GM23338 (cell line): ENCODE data around the gene KLHDC8A. TPM values are rescaled to one million over a fixed set of nuclear protein-coding genes. Genes with fewer than 3 reads are reported as not detected.

Experiments used
- ATAC-seq: fragments of 200-7000 bp; cut with Tn5 transposase; 3 replicates; pipeline ENCODE4 v1.9.1; 2020
- DNase-seq: peaks from one replicate; pipeline ENCODE4 v3.0.0-alpha.2; 2015; ENCODE audit warnings: low spot score
- H2AFZ ChIP-seq: fragments of 200-600 bp; sonication (generic); 2 replicates; pipeline ENCODE4 v1.8.0; 2016; ENCODE audit warnings: antibody characterized with exemption, mild to moderate bottlenecking, moderate library complexity
- H3F3A ChIP-seq: fragments of 200-600 bp; sonication (generic); replicated peaks from 2 replicates; pipeline ENCODE4 v1.8.0; 2017; ENCODE audit warnings: antibody characterized with exemption, mixed run types, low read depth
- H3K27ac ChIP-seq: fragments of 200-600 bp; sonication (generic); 2 replicates; pipeline ENCODE4 v1.6.1; 2016; ENCODE audit warnings: low read depth
- H3K27me3 ChIP-seq: fragments of 200-600 bp; sonication (generic); 2 replicates; pipeline ENCODE4 v1.8.0; 2016; ENCODE audit warnings: mild to moderate bottlenecking, mixed run types, moderate library complexity; ENCODE audit not compliant: insufficient read depth
- H3K36me3 ChIP-seq: fragments of 200-600 bp; sonication (generic); 2 replicates; pipeline ENCODE4 v1.8.0; 2016; ENCODE audit warnings: mild to moderate bottlenecking; ENCODE audit not compliant: insufficient read depth
- H3K4me1 ChIP-seq: fragments of 200-600 bp; sonication (generic); 2 replicates; pipeline ENCODE4 v1.8.0; 2016; ENCODE audit warnings: mild to moderate bottlenecking, moderate library complexity; ENCODE audit not compliant: insufficient read depth
- H3K4me2 ChIP-seq: fragments of 200-600 bp; sonication (generic); 2 replicates; pipeline ENCODE4 v1.7.1; 2017; ENCODE audit warnings: mixed run types
- H3K4me3 ChIP-seq: fragments of 200-600 bp; sonication (generic); 2 replicates; pipeline ENCODE4 v1.6.1; 2016; ENCODE audit warnings: mixed run types
- H3K79me2 ChIP-seq: fragments of 200-600 bp; sonication (generic); replicated peaks from 2 replicates; pipeline ENCODE4 v1.8.0; 2017; ENCODE audit warnings: mild to moderate bottlenecking; ENCODE audit not compliant: insufficient read depth
- H3K9me2 ChIP-seq: fragments of 200-600 bp; sonication (generic); 2 replicates; pipeline ENCODE4 v1.8.0; 2017; ENCODE audit not compliant: insufficient read depth
- H4K20me1 ChIP-seq: fragments of 200-600 bp; sonication (generic); replicated peaks from 2 replicates; pipeline ENCODE4 v1.8.0; 2017; ENCODE audit warnings: mild to moderate bottlenecking; ENCODE audit not compliant: insufficient read depth
- H3K27ac Mint-ChIP-seq: 2 replicates; pipeline ENCODE4 v1.8.0; 2020; ENCODE audit warnings: inconsistent platforms, mild to moderate bottlenecking, moderate library complexity, mixed read lengths
- H3K27me3 Mint-ChIP-seq: 3 replicates; pipeline ENCODE4 v1.8.0; 2022; ENCODE audit warnings: low read depth, mild to moderate bottlenecking, moderate library complexity, mixed read lengths, inconsistent platforms; ENCODE audit not compliant: insufficient read depth, poor library complexity
- H3K36me3 Mint-ChIP-seq: 3 replicates; pipeline ENCODE4 v1.8.0; 2021; ENCODE audit warnings: low read depth, mild to moderate bottlenecking, inconsistent platforms, moderate library complexity, mixed read lengths
- H3K4me1 Mint-ChIP-seq: 3 replicates; pipeline ENCODE4 v1.8.0; 2020; ENCODE audit warnings: mild to moderate bottlenecking, inconsistent platforms, mixed read lengths
- H3K4me3 Mint-ChIP-seq: 3 replicates; pipeline ENCODE4 v1.8.0; 2021; ENCODE audit warnings: moderate library complexity, mild to moderate bottlenecking, inconsistent platforms, mixed read lengths
- H3K9me3 Mint-ChIP-seq: 3 replicates; pipeline ENCODE4 v1.8.0; 2020; ENCODE audit warnings: moderate library complexity, mild to moderate bottlenecking, inconsistent platforms, mixed read lengths
- CREB1 ChIP-seq: fragments of 250-450 bp; sonication (Bioruptor Pico); IDR thresholded peaks from 2 replicates; pipeline ENCODE4 v1.5.0; 2020; ENCODE audit warnings: low read depth, mild to moderate bottlenecking, moderate library complexity
- CTCF ChIP-seq, 2 experiments: fragments of 200-600 bp in 1 of 2; sonication (generic) in 1 of 2; conservative IDR thresholded peaks; 2 replicates each; pipeline versions ENCODE4 v1.5.1 to v1.6.1; 2016 to 2017; ENCODE audit warnings: antibody characterized with exemption in 2 of 2, low read depth in 2 of 2, mild to moderate bottlenecking in 2 of 2, moderate library complexity in 1 of 2
- ETS1 ChIP-seq: IDR thresholded peaks from 2 replicates; pipeline ENCODE4 v1.6.1; 2016; ENCODE audit warnings: antibody characterized with exemption
- EZH2 ChIP-seq: fragments of 200-600 bp; sonication (generic); IDR thresholded peaks from one replicate; pipeline ENCODE4 v1.8.0; 2017; ENCODE audit warnings: antibody characterized with exemption, mild to moderate bottlenecking, low read depth; ENCODE audit not compliant: unreplicated experiment
- EZH2phosphoT487 ChIP-seq: fragments of 200-600 bp; sonication (generic); IDR thresholded peaks from one replicate; pipeline ENCODE4 v1.8.1; 2018; ENCODE audit warnings: antibody characterized with exemption; ENCODE audit not compliant: unreplicated experiment
- JUNB ChIP-seq: IDR thresholded peaks from one replicate; pipeline ENCODE4 v1.6.1; 2016; ENCODE audit warnings: antibody characterized with exemption; ENCODE audit not compliant: unreplicated experiment
- NANOG ChIP-seq: IDR thresholded peaks from 2 replicates; pipeline ENCODE4 v1.6.1; 2016; ENCODE audit warnings: antibody characterized with exemption, borderline replicate concordance
- POLR2AphosphoS5 ChIP-seq: IDR thresholded peaks from 2 replicates; pipeline ENCODE4 v1.6.1; 2016; ENCODE audit warnings: antibody characterized with exemption, low read depth
- REST ChIP-seq: IDR thresholded peaks from one replicate; pipeline ENCODE4 v1.6.1; 2018; ENCODE audit warnings: antibody characterized with exemption; ENCODE audit not compliant: unreplicated experiment
- STAT1 ChIP-seq: IDR thresholded peaks from one replicate; pipeline ENCODE4 v1.6.1; 2016; ENCODE audit warnings: antibody characterized with exemption; ENCODE audit not compliant: unreplicated experiment
- ZNF114 ChIP-seq: fragments of 250-450 bp; sonication (Bioruptor Pico); IDR thresholded peaks from 2 replicates; pipeline ENCODE4 v1.5.0; 2020; ENCODE audit warnings: mild to moderate bottlenecking, moderate library complexity
- ZNF331 ChIP-seq: fragments of 250-450 bp; sonication (Bioruptor Pico); IDR thresholded peaks from 2 replicates; pipeline ENCODE4 v1.5.0; 2020; ENCODE audit warnings: low read depth, mild to moderate bottlenecking, moderate library complexity
- ZNF462 ChIP-seq: fragments of 250-450 bp; sonication (Bioruptor Pico); IDR thresholded peaks from 2 replicates; pipeline ENCODE4 v1.5.0; 2020; ENCODE audit warnings: mild to moderate bottlenecking, moderate library complexity
- polyA plus RNA-seq: library from polyadenylated mRNA; unstranded; fragments of >200 nt; fragmentation: Nextera tagmentation; extraction: Ambion mirVana; gene quantifications from 2 replicates; pipeline ENCODE4 v1.2.1, GENCODE V29; 2016
- total RNA-seq: library from RNA; depleted of rRNA; stranded (reverse); fragments of >200 nt; shearing (Covaris generic); gene quantifications from 2 replicates; pipeline ENCODE4 v1.2.3, GENCODE V29; 2014

Gene KLHDC8A
- total and polyA plus RNA-seq, 2 experiments from 2014 or later, result 1.7 to 2.8 TPM

- Histone ChIP-seq H3K4me3 (no peak overlapping the region), H3K4me1 (peaks cover 57% of the 10 kb centered on the region), H3K27ac (no peak overlapping the region), H3K36me3 (no peaks in the 10 kb centered on the region), H3K79me2 (no peaks in the 10 kb centered on the region), H2AFZ (no peak overlapping the region), H3F3A (peaks cover 14% of the 10 kb centered on the region), H3K9me2 (no peaks in the 10 kb centered on the region), H3K27me3 (peaks cover 46% of the 10 kb centered on the region), H4K20me1 (no peaks in the 10 kb centered on the region), H3K4me2 (no peak overlapping the region)
- peak; percentile 57 for DNase-seq
- Mint-ChIP-seq H3K4me1 (peaks cover 37% of the 10 kb centered on the region), H3K9me3 (no peaks in the 10 kb centered on the region; the same call in 2 of the 3 replicates), H3K36me3 (no peaks in the 10 kb centered on the region), H3K27ac (no peak overlapping the region), H3K4me3 (no peak overlapping the region), H3K27me3 (peaks cover 34% of the 10 kb centered on the region)
- no peak for ATAC-seq
- TF ChIP-seq STAT1, result no peak
- TF ChIP-seq EZH2phosphoT487, result no peak
- no peak for TF ChIP-seq REST
- TF ChIP-seq ZNF114, result no peak
- TF ChIP-seq POLR2AphosphoS5, result no peak
- no peak for TF ChIP-seq ETS1
- TF ChIP-seq ZNF462 (CRISPR knock-in tag), result no peak
- no peak for TF ChIP-seq CTCF (conservative IDR thresholded peaks at IDR 0.05; ENCODE audit: low read depth in 2 of 2)
- TF ChIP-seq EZH2, result no peak
- no peak for TF ChIP-seq ZNF331 (CRISPR knock-in tag)
- no peak for TF ChIP-seq JUNB
- TF ChIP-seq NANOG, result no peak
- TF ChIP-seq CREB1, result no peak
Observed at GRCh38 chr1:205346956-205347574, 9.7 kb downstream of the KLHDC8A start.
